HuH-7.5 (cell line): ENCODE results near the gene CHRNA10.
"Not testable (repeated sequence)": the region's sequence is repeated elsewhere in the genome, so short reads cannot be mapped to it uniquely, and the experiment has no call there.

Source experiments
- DNase-seq: peaks from one replicate; pipeline ENCODE4 v3.0.0; 2011; ENCODE audit warnings: low spot score

Gene CHRNA10

GRCh38 chr11:3664032-3664630 lies 7.1 kb downstream of the CHRNA10 start:
- no peak for DNase-seq

- no peak for DNase-seq
Measured at GRCh38 chr11:3662856-3663255, 8.3 kb downstream of the CHRNA10 start.

GRCh38 chr11:3660960-3661359 lies 10.2 kb downstream of the CHRNA10 start:
- DNase-seq: no peak

GRCh38 chr11:3659595-3660515 lies 11.3 kb downstream of the CHRNA10 start:
- no peak for DNase-seq

GRCh38 chr11:3658252-3658651 lies 12.9 kb downstream of the CHRNA10 start:
- DNase-seq: no peak

GRCh38 chr11:3657331-3657730 lies 13.9 kb downstream of the CHRNA10 start:
- not testable (repeated sequence) for DNase-seq

- no peak for DNase-seq
Measured at GRCh38 chr11:3655547-3655946, 15.6 kb downstream of the CHRNA10 start.

GRCh38 chr11:3652514-3652913 lies 18.7 kb downstream of the CHRNA10 start:
- not testable (repeated sequence) for DNase-seq

- DNase-seq: not testable (repeated sequence)
Measured at GRCh38 chr11:3649374-3649773, 21.8 kb downstream of the CHRNA10 start.

- not testable (repeated sequence) for DNase-seq
Measured at GRCh38 chr11:3648843-3649242, 22.3 kb downstream of the CHRNA10 start.

- no peak for DNase-seq
Measured at GRCh38 chr11:3645552-3645951, 25.6 kb downstream of the CHRNA10 start.

- DNase-seq: no peak
Measured at GRCh38 chr11:3644817-3645235, 26.4 kb downstream of the CHRNA10 start, which contains the start of gene ART1. TSS of gene ART1 (plus strand) at chr11:3645128. CDS start at chr11:3659214, 14,086 bp downstream.

GRCh38 chr11:3643102-3643546 lies 28.1 kb downstream of the CHRNA10 start:
- DNase-seq: not testable (repeated sequence)

- DNase-seq: peak; percentile 58
Measured at GRCh38 chr11:3642071-3642951, 28.9 kb downstream of the CHRNA10 start.

- DNase-seq: no peak
Measured at GRCh38 chr11:3641701-3642070, 29.5 kb downstream of the CHRNA10 start, which contains the start of gene ART5. TSS of gene ART5 (minus strand) at chr11:3641992. CDS start at chr11:3641862, 130 bp downstream.

- no peak for DNase-seq
Measured at GRCh38 chr11:3641191-3641590, 30.0 kb downstream of the CHRNA10 start.

- no peak for DNase-seq
Measured at GRCh38 chr11:3639841-3640240, 31.3 kb downstream of the CHRNA10 start.

GRCh38 chr11:3638513-3638912 lies 32.7 kb downstream of the CHRNA10 start:
- DNase-seq: no peak

GRCh38 chr11:3637201-3637600 lies 34.0 kb downstream of the CHRNA10 start:
- DNase-seq: no peak

GRCh38 chr11:3635641-3636375 lies 35.4 kb downstream of the CHRNA10 start:
- no peak for DNase-seq

GRCh38 chr11:3632070-3632660 lies 39.0 kb downstream of the CHRNA10 start:
- no peak for DNase-seq
